Lower leg skin (tissue), 4 donors: ENCODE data around the gene POLR2J2. TPM values are rescaled to one million over a fixed set of nuclear protein-coding genes. Genes with fewer than 3 reads are reported as not detected.
"Not testable (repeated sequence)": the region's sequence is repeated elsewhere in the genome, so short reads cannot be mapped to it uniquely, and the experiment has no call there.

Experiments
- DNase-seq, 2 donors: peaks; one replicate each; pipeline ENCODE4 v3.0.0-alpha.2; 2019; ENCODE audit warnings: low spot score in 2 of 2
- H3K4me3 ChIP-seq: fragments of 200-600 bp; sonication (generic); 2 replicates; pipeline ENCODE4 v1.5.1; 2017; ENCODE audit warnings: mild to moderate bottlenecking, low read depth; ENCODE audit not compliant: poor library complexity, severe bottlenecking
- WGBS, 2 donors: methylation state at CpG; one replicate each; pipeline ENCODE4 v1.1.5; 2018; 5-methylcytosine and 5-hydroxymethylcytosine counted together
- intact Hi-C: fragments of 100-400 bp; cut with DNase I; formaldehyde crosslinking; loops from one replicate; pipeline ENCODE4 v1.15.0; 2023; ENCODE audit warnings: low total_unique reads
- total RNA-seq, 4 donors: library from RNA; depleted of rRNA; stranded (reverse); fragments of >200 nt; gene quantifications; one replicate each; pipeline ENCODE4 v1.1.0, GENCODE V29; 2016

POLR2J2 gene
- total RNA-seq, 4 donors from 2014 or later, result 1.4 to 3.1 (median 1.5) TPM

- DNase-seq, H3K4me3 ChIP-seq, intact Hi-C loops: not testable (repeated sequence)
- WGBS, 2 donors, result no CpG with 5 or more reads among the region's 74 CpGs
These were observed 18.2 kb upstream of the POLR2J2 start for GRCh38 chr7:102689436-102690282.

- DNase-seq, H3K4me3 ChIP-seq, intact Hi-C loops: not testable (repeated sequence)
- no CpG with 5 or more reads among the region's 37 CpGs for WGBS, 2 donors
These were observed 17.0 kb upstream of the POLR2J2 start for GRCh38 chr7:102688299-102689036.

GRCh38 chr7:102682560-102682959 lies 11.1 kb upstream of the POLR2J2 start:
- H3K4me3 ChIP-seq, DNase-seq, intact Hi-C loops: not testable (repeated sequence)
- WGBS, 2 donors, result no CpG with 5 or more reads among the region's 5 CpGs

GRCh38 chr7:102680780-102681179 lies 9.3 kb upstream of the POLR2J2 start:
- H3K4me3 ChIP-seq, intact Hi-C loops, DNase-seq: not testable (repeated sequence)
- no CpG with 5 or more reads among the region's 5 CpGs for WGBS, 2 donors

- 57 to 67% methylated on average over 1 of the region's 2 CpGs for WGBS, 2 donors
- intact Hi-C loops, H3K4me3 ChIP-seq, DNase-seq: not testable (repeated sequence)
These were observed 4.1 kb upstream of the POLR2J2 start for GRCh38 chr7:102675545-102675944.

GRCh38 chr7:102673447-102674067 lies 2.1 kb upstream of the POLR2J2 start:
- intact Hi-C loops, H3K4me3 ChIP-seq, DNase-seq: not testable (repeated sequence)
- no CpG with 5 or more reads among the region's 9 CpGs for WGBS, 2 donors

GRCh38 chr7:102671956-102672307 lies 469 bp upstream of the POLR2J2 start:
- DNase-seq, intact Hi-C loops, H3K4me3 ChIP-seq: not testable (repeated sequence)
- WGBS, 2 donors, result no CpG with 5 or more reads among the region's 9 CpGs

- DNase-seq, H3K4me3 ChIP-seq, intact Hi-C loops: not testable (repeated sequence)
- WGBS, 2 donors, result no CpG with 5 or more reads among the region's 14 CpGs
These were observed 3.9 kb downstream of the POLR2J2 start for GRCh38 chr7:102667523-102667922.

GRCh38 chr7:102666850-102667249 lies 4.6 kb downstream of the POLR2J2 start:
- WGBS, 2 donors, result no CpG with 5 or more reads among the region's 16 CpGs
- intact Hi-C loops, DNase-seq, H3K4me3 ChIP-seq: not testable (repeated sequence)

GRCh38 chr7:102664765-102665164 lies 6.7 kb downstream of the POLR2J2 start:
- intact Hi-C loops, DNase-seq, H3K4me3 ChIP-seq: not testable (repeated sequence)
- no CpG with 5 or more reads among the region's 11 CpGs for WGBS, 2 donors

GRCh38 chr7:102649924-102650323 lies 21.5 kb downstream of the POLR2J2 start, which contains the start of gene SPDYE2B:
TSS of gene SPDYE2B (plus strand) at chr7:102650319. CDS start at chr7:102652349, 2,030 bp downstream.
- DNase-seq, intact Hi-C loops, H3K4me3 ChIP-seq: not testable (repeated sequence)
- WGBS, 2 donors, result no CpG with 5 or more reads among the region's 4 CpGs

- WGBS, 2 donors, result 94 to 97% methylated on average over 7 of the region's 7 CpGs
- DNase-seq, result peak in 1 of 2 donors; percentile 23
- intact Hi-C loops, H3K4me3 ChIP-seq: not testable (repeated sequence)
These were observed 23.6 kb downstream of the POLR2J2 start for GRCh38 chr7:102647813-102648212.

GRCh38 chr7:102643404-102643803 lies 28.1 kb downstream of the POLR2J2 start:
- 83% methylated on average over 1 of the region's 1 CpG; no CpG with 5 or more reads in 1 of the 2 donors for WGBS, 2 donors
- intact Hi-C loops, DNase-seq, H3K4me3 ChIP-seq: not testable (repeated sequence)

- DNase-seq, H3K4me3 ChIP-seq, intact Hi-C loops: not testable (repeated sequence)
- WGBS, 2 donors, result no CpG with 5 or more reads among the region's 9 CpGs
These were observed 28.8 kb downstream of the POLR2J2 start, which contains the start of gene UPK3BL1 for GRCh38 chr7:102642691-102643090. TSS of gene UPK3BL1 (minus strand) at chr7:102642791. CDS start at chr7:102642741, 50 bp downstream.
